CD4-positive, alpha-beta T cell treated with Interleukin-15 for 1 hour (primary cell): ENCODE measurements around the gene HJURP.

Experiments used
- DNase-seq: peaks from one replicate; pipeline ENCODE4 v3.0.0-alpha.2; 2020

The HJURP gene

DNA sequence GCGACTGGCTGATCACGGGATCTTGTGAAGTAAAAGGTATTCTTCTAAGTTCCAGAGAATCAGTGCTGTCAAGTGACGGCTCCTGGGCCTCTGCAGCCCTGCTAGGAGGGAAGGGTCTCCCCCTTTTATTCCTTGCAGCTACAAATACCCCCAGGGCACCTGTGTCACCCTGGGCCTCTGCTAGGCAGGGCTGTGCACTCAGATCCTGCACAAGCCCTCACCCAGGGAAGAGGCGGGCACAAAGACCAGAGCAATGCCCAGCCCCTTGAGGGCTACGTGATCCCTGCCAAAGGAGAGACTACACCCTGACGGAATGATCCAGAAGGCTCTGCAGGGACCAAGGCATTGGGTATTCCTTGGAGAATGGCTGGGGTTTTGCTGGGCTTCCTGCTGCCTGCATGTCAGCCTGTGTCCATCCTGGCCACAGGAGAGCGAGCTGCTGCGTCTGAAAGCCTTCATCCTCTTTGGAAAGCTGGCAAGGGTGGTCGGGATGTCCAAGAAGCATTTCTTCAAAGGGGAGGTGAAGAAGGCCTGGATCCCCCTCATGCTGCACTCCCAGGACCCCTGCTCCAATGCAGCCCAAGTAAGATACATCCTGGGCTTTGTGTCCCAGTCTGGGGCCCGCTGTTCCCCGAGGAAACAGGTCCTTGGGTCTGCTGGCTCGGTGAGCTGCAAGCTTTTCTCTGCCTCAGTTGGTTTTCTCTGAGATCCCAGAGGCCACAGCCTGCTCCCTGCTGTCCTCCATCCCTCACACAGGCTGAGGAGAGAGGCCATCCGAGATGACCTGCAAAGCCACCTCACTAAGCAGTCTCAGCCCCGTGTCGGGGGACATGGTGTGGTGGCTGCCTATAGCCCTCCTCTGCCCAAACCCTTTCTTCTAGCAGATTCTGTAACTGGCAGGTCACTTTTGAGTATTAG, 24.9 kb downstream of the HJURP start:
- no peak for DNase-seq

DNA sequence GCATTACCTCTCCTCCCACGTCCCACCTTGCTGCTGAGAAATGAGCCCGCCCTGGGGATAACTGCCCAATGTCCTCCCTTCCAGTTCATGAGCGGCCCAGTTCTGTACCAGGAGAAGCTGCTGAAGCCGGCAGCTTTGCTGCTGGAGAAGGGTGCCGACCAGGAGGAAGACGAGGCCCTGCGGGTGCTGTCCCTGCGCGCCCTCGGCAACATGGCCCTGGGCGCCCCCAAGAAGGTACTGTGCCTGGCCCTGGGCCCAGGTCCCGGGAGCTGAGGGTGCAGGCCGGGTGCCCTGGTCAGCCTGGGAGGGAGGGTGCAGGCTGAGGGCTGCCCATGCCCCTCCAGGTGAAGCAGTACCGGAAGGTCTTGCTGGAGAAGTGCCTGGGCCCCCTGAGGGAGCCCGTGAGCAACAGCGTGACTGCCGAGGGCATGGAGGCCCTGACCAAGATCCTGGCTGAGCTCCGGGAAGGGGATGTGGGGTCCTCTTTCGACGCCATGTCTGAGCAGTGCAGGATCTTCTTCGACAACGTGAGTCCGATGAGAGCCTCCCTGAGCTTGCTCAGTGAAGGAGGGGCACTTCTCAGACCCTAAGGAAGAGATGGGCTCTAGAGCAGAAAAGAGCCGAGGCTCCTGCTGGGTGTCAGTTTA, 25.7 kb downstream of the HJURP start:
- DNase-seq = no peak

GRCh38 chr2:233824373-233824772, 30.0 kb downstream of the HJURP start:
- no peak for DNase-seq

GRCh38 chr2:233823731-233824121, 30.6 kb downstream of the HJURP start:
- DNase-seq = no peak

- DNase-seq = no peak
Observed at GRCh38 chr2:233822781-233823730, 31.3 kb downstream of the HJURP start.

- DNase-seq = no peak
Observed at GRCh38 chr2:233822101-233822771, 32.1 kb downstream of the HJURP start.

GRCh38 chr2:233821709-233822100, 32.6 kb downstream of the HJURP start:
- DNase-seq = no peak

GRCh38 chr2:233821196-233821595, 33.1 kb downstream of the HJURP start:
- DNase-seq = no peak

DNA sequence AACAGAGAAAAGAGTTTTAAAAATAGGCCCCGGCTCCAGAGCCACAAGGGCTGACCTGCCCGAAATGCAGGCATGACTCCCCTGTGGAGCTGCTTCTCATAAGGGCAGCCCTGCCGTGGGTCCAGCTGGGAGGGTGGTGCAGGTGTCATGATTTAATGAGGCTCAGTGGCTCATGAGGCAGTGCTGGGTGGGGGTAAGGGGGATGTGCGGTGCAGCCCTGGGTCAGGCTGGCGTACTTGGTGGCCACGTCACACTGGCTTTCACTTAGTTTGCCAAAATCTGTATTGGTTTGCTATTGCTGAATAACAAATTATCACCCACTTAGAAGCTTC, 33.6 kb downstream of the HJURP start:
- DNase-seq = no peak

- DNase-seq = no peak
Observed at GRCh38 chr2:233819884-233820773, 34.2 kb downstream of the HJURP start.

GRCh38 chr2:233818639-233819621, 35.4 kb downstream of the HJURP start:
- no peak for DNase-seq

GRCh38 chr2:233817995-233818638, 36.2 kb downstream of the HJURP start:
- DNase-seq = no peak

- DNase-seq = no peak
Observed at GRCh38 chr2:233817361-233817911, 36.9 kb downstream of the HJURP start.

DNA sequence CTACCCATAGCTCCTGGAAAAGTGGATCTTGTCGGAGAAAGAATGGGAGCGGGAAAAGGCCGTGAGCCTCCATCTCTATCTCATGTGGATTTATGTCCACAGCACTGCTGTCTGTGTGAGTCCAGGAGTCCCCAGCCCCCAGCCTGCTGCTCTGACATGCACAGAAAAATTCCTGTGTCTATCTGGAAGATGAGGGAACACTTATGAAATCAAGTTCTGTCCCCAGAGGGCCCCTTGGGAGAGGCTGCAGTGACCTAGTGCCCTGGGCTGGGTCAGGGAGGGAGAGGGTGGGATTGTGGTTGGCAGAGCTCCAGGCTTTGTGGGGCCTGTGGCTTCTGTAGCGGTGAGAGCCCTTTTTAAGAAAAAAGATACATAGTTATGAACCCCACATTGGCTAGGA, 37.6 kb downstream of the HJURP start:
- no peak for DNase-seq

DNA sequence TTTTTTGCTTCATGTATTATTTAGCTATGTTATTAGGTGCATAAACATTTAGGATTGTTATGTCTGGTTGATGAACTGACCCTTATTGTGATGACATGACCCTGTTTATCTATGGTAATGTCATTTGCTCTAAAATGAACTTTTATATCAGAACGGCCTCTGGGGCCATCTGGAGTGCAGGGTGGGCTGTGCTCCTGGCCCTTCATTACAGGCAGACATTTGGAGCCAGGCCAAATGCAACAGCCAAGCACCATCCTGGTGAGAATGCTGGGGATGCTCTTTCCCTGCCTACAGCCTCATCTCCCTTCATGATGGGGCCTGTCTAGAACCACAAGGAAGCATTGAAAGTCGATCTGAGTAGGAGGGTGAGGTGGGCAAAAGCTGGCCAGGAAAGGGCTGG, 38.0 kb downstream of the HJURP start:
- no peak for DNase-seq

GRCh38 chr2:233815861-233816260, 38.5 kb downstream of the HJURP start:
- DNase-seq = no peak

GRCh38 chr2:233814056-233814835, 40.1 kb downstream of the HJURP start:
- DNase-seq = no peak

DNA sequence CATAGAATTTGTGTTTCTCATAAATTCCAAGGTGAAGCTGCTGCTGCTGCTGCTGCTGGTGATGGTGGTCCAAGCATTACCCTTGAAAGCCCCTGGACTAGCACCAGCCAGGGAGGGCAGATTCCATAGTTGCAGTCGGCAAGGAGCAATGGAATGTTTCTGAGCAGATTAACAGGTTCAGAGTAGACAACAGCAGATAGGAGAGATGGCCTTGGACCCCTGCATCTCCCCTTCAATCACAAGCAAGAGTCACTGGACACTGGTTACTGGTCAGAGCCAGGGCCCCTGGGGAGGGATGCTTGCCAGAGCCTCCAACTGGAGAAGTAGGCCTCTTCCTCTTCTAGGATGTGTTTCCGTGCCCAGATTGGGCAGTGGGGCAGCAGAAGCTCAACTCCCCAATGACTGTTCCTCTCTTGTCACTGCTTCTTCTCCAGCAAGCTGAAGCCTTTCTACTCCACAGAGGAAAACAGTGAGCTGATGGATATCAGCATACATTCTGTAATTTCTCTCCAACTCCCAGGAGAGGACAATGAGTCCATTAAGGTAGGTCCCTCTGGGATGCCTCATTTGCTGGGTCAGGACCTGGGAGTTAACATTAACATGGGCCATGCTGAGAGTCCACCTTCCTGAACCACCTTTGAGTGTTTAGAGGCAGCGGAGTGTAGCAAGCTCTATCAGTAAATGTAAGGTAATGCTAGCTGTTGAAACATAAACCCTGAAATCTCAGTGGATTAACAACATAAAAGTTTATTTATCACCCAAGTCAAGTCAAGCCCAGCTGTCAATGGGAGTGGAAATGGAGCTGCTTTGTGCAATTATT, 40.9 kb downstream of the HJURP start:
- DNase-seq = no peak
